Mucosa of descending colon (tissue), 3 donors: ENCODE data around the gene ISG20. TPM values are rescaled to one million over a fixed set of nuclear protein-coding genes. Genes with fewer than 3 reads are reported as not detected.
"Not testable (repeated sequence)": the region's sequence is repeated elsewhere in the genome, so short reads cannot be mapped to it uniquely, and the experiment has no call there.

Source experiments
- ATAC-seq: fragments of 200-7000 bp; cut with Tn5 transposase; one replicate; pipeline ENCODE4 v1.9.1; 2020; ENCODE audit warnings: mild to moderate bottlenecking, moderate library complexity
- DNase-seq, 3 donors: peaks; one replicate each; pipeline ENCODE4 v3.0.0-alpha.2; 2020
- H3K36me3 ChIP-seq: fragments of 200-600 bp; one replicate; pipeline ENCODE4 v1.8.0; 2021; ENCODE audit warnings: low read depth, mild to moderate bottlenecking
- H3K4me1 ChIP-seq: fragments of 200-600 bp; one replicate; pipeline ENCODE4 v1.8.0; 2021; ENCODE audit warnings: low read depth, mild to moderate bottlenecking
- H3K4me3 ChIP-seq: fragments of 200-600 bp; one replicate; pipeline ENCODE4 v1.8.0; 2021; ENCODE audit warnings: mild to moderate bottlenecking
- H3K9me3 ChIP-seq: fragments of 200-600 bp; one replicate; pipeline ENCODE4 v1.8.0; 2021; ENCODE audit warnings: mild to moderate bottlenecking
- CTCF ChIP-seq: fragments of 200-600 bp; IDR thresholded peaks from one replicate; pipeline ENCODE4 v1.8.0; 2022; ENCODE audit warnings: antibody characterized with exemption, mild to moderate bottlenecking
- intact Hi-C, 2 donors: fragments of 100-400 bp; cut with DNase I in 1 of 2; cut with micrococcal nuclease in 1 of 2; formaldehyde crosslinking; loops; one replicate each; pipeline versions ENCODE4 v1.11.0 to v1.11.1; 2022; cut with DNase I, micrococcal nuclease
- total RNA-seq, 3 donors: library from RNA; stranded (reverse); fragmentation: NEBNext Ultra II Directional in 2 of 3; extraction: Animal tissue kit (Norgen Biotek cat#: 25700) in 2 of 3; gene quantifications; one replicate each; pipeline versions ENCODE4 v1.2.1 to v1.2.4, GENCODE V29; 2021 to 2023
- donor health status: DM: no; HTN: no; CAD: no; lungs with moderate emphysema.
- donor health status: DM: no; HTN: no; CAD: no.
- donor health status: DM: no; HTN: yes; CAD: no.

The ISG20 gene
- total RNA-seq, 3 donors from 2014 or later, result 32.2 to 69.0 (median 55.4) TPM

DNA sequence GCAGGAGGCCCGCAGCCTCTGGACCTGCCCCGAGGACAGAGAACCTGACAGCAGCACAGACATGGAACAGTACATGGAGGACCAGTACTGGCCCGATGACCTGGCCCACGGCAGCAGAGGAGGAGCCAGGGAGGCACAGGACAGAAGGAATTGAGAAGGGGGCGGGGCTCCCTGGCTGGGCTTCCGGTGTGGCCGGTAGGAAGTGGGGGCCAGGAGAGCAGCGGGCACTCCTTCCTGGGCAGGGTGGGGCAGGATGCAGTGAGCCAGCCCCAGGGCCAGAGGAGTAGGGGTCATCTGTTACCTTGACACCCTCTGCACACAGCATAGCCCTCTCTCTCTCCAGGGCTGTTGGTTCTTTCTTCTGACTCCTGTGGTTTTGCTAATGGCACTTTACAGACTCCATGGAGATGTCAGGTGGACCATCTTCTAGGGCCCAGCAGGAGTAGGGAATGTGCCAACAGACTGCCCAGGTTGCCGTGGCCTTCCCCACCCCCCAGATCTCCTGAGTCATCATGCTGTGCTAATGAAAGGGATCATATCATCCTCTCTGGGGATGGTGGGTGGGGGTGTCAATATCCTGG, 8.6 kb upstream of the ISG20 start:
- DNase-seq (peak; percentile 48 to 78 (median 67)), ATAC-seq (peak; percentile 81)
- Histone ChIP-seq H3K36me3 (no peaks in the 10 kb centered on the region), H3K9me3 (no peaks in the 10 kb centered on the region), H3K4me1 (peaks cover 9% of the 10 kb centered on the region), H3K4me3 (no peak overlapping the region)
- TF ChIP-seq CTCF, result no peak
- intact Hi-C loops, result no loop called here

- H3K4me1 ChIP-seq, result peaks cover 9% of the 10 kb centered on the region
- intact Hi-C loops, result no loop called here
- peak in 1 of 3 donors; percentile 45 for DNase-seq
- no peaks in the 10 kb centered on the region for H3K9me3 ChIP-seq
- no peaks in the 10 kb centered on the region for H3K36me3 ChIP-seq
- TF ChIP-seq CTCF, result no peak
- H3K4me3 ChIP-seq, result no peak overlapping the region
- ATAC-seq, result no peak
Measured at GRCh38 chr15:88630798-88631463, 7.9 kb upstream of the ISG20 start.

DNA sequence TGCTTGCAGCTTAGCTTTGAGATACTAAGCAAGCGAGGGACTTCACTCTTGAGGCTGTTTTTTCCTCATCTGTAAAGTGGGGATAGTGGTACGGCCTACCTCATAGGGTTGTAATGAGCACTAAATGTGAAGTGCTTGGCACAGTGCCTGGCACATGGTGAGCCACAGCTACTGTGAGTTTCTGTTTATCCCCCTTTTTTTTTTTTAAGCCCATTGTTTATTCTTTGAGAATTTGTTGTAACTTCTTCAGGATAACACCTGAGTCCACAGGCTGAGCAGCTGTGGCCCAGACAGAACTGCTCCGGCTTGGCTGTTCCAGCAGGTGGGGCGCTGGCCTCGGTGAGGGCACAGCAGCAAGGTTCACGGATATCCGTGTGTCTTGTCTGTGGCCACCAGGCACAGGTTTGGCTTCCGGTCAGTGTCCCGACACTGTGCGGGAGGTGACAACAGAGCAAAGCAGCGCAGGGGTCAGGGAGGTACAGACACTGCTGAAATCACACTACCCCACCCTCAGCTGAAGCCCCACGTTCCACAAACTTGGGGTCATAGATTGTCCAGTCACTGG, 7.3 kb upstream of the ISG20 start:
- DNase-seq (peak in 1 of 3 donors; percentile 22), ATAC-seq (no peak)
- no peak for TF ChIP-seq CTCF
- intact Hi-C loops, result no loop called here
- Histone ChIP-seq H3K9me3 (no peaks in the 10 kb centered on the region), H3K4me3 (no peak overlapping the region), H3K36me3 (no peaks in the 10 kb centered on the region), H3K4me1 (peaks cover 9% of the 10 kb centered on the region)

DNA sequence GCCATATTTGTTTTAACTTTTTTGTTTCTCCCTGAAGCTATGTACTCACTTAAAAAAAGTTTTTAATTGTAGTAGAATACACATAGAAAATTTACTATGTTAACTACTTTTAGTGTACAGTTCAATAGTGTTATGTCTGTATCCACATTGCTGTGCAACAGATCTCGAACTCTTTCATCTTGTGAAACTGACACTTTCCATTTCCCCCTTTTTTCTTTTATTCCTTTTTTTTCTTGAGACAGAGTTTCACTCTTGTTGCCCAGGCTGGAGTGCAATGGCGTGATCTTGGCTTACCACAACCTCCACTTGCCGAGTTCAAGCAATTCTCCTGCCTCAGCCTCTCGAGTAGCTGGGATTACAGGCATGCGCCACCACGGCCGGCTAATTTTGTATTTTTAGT, 6.0 kb upstream of the ISG20 start:
- intact Hi-C loops, ATAC-seq, H3K4me3 ChIP-seq, H3K4me1 ChIP-seq, H3K36me3 ChIP-seq, H3K9me3 ChIP-seq: not testable (repeated sequence)
- DNase-seq, result peak in 1 of 3 donors; percentile 10

DNA sequence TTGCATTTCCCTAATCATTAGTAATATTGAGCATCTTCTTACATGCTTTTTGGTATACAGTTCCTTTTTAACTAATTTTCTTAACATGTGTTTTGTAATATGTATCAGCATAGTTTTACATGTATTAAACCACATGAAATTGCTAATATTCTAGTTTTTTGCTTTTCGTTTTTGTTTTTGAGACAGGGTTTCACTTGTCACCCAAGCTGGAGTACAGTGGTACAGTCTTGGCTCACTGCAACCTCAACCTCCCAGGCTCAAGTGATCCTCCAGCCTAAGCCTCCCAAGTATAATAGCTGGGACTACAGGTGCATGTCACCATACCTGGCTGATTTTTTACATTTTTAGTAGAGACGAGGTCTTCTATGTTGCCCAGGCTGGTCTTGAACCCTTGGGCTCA, 4.4 kb upstream of the ISG20 start:
- peaks cover 17% of the 10 kb centered on the region for H3K4me1 ChIP-seq
- ATAC-seq, result no peak
- DNase-seq, result no peak
- H3K4me3 ChIP-seq, result no peak overlapping the region
- no peak for TF ChIP-seq CTCF
- no peaks in the 10 kb centered on the region for H3K9me3 ChIP-seq
- intact Hi-C loops, result no loop called here
- no peaks in the 10 kb centered on the region for H3K36me3 ChIP-seq

- intact Hi-C loops, result no loop called here
- H3K9me3 ChIP-seq, result no peaks in the 10 kb centered on the region
- peaks cover 21% of the 10 kb centered on the region for H3K4me1 ChIP-seq
- DNase-seq (peak in 1 of 3 donors; percentile 5), ATAC-seq (peak; percentile 2)
- no peak for TF ChIP-seq CTCF
- H3K36me3 ChIP-seq, result no peaks in the 10 kb centered on the region
- no peak overlapping the region for H3K4me3 ChIP-seq
Measured at GRCh38 chr15:88635318-88635717, 3.5 kb upstream of the ISG20 start.
